H1 (cell line): ENCODE data around the gene CFDP1. TPM values are rescaled to one million over a fixed set of nuclear protein-coding genes. Genes with fewer than 3 reads are reported as not detected.
A peak's percentile ranks its signal among the peaks of the same experiment; 100 is the strongest.

Experiments
- CTCF ChIA-PET: fragments of 300-600 bp; sonication (Branson Sonifier 250); formaldehyde crosslinking; loops from one replicate; lab custom pipeline; 2021; ENCODE audit not compliant: partially characterized antibody; lab: Charles Lee
- POLR2A ChIA-PET: fragments of 300-600 bp; sonication (Branson Sonifier 250); formaldehyde crosslinking; loops from one replicate; lab custom pipeline; 2021; ENCODE audit warnings: inconsistent platforms; ENCODE audit not compliant: partially characterized antibody; lab: Charles Lee
- DNase-seq, 2 experiments: peaks; one replicate each; pipeline versions ENCODE4 v3.0.0 to v3.0.0-alpha.2; 2010 to 2022; ENCODE audit warnings: low spot score in 2 of 2, low read depth in 1 of 2, mixed read lengths in 1 of 2
- FAIRE-seq: peaks from 2 replicates; lab custom pipeline; 2011; peaks lifted over from hg19 to GRCh38; lab: Jason Lieb, UNC
- H2AFZ ChIP-seq: 2 replicates; pipeline ENCODE4 v1.8.1; 2012; ENCODE audit warnings: low read length, inconsistent platforms
- H2AK5ac ChIP-seq: 2 replicates; pipeline ENCODE4 v1.6.1; 2013; ENCODE audit warnings: low read depth, low read length
- H2BK120ac ChIP-seq: replicated peaks from 2 replicates; pipeline ENCODE3; 2013; ENCODE audit warnings: low read depth, low read length, inconsistent platforms
- H2BK12ac ChIP-seq: 2 replicates; pipeline ENCODE4 v1.6.1; 2013; ENCODE audit warnings: low read depth, low read length
- H2BK15ac ChIP-seq: 2 replicates; pipeline ENCODE4 v1.6.1; 2013; ENCODE audit warnings: low read length
- H2BK20ac ChIP-seq: 2 replicates; pipeline ENCODE4 v1.6.1; 2013; ENCODE audit warnings: low read length
- H2BK5ac ChIP-seq: 2 replicates; pipeline ENCODE4 v1.6.1; 2013; ENCODE audit warnings: low read depth, low read length
- H3K14ac ChIP-seq: 2 replicates; pipeline ENCODE4 v1.6.1; 2013; ENCODE audit warnings: inconsistent platforms; ENCODE audit not compliant: insufficient read length
- H3K18ac ChIP-seq: 2 replicates; pipeline ENCODE4 v1.6.1; 2013; ENCODE audit warnings: low read length; ENCODE audit errors: extremely low read depth
- H3K23ac ChIP-seq: 2 replicates; pipeline ENCODE4 v1.6.1; 2013; ENCODE audit warnings: inconsistent platforms; ENCODE audit not compliant: insufficient read length
- H3K23me2 ChIP-seq: 2 replicates; pipeline ENCODE4 v1.6.1; 2013; ENCODE audit warnings: low read depth, low read length
- H3K27ac ChIP-seq: 2 replicates; pipeline ENCODE4 v1.6.1; 2011; ENCODE audit warnings: low read depth, low read length, inconsistent platforms
- H3K27me3 ChIP-seq, 4 experiments: replicated peaks in 1 of 4; 1 replicate in 1 of 4; 2 replicates in 3 of 4; pipeline versions ENCODE4 v1.6.1 to v1.8.1; 2011 to 2013; ENCODE audit warnings: low read length in 3 of 4, mild to moderate bottlenecking in 3 of 4, inconsistent platforms in 2 of 4, mixed read lengths in 2 of 4, moderate library complexity in 1 of 4; ENCODE audit not compliant: control insufficient read depth in 3 of 4, insufficient read depth in 3 of 4; ENCODE audit errors: extremely low read depth in 1 of 4
- H3K36me3 ChIP-seq, 4 experiments: 2 replicates each; pipeline versions ENCODE4 v1.6.1 to v1.8.1; 2011 to 2013; ENCODE audit warnings: mild to moderate bottlenecking in 4 of 4, low read length in 3 of 4, moderate library complexity in 2 of 4, control low read depth in 1 of 4, inconsistent platforms in 1 of 4; ENCODE audit not compliant: insufficient read depth in 4 of 4, control insufficient read depth in 2 of 4
- H3K4ac ChIP-seq: replicated peaks from 2 replicates; pipeline ENCODE3; 2013; ENCODE audit warnings: low read length, low read depth, mixed read lengths, inconsistent platforms; ENCODE audit not compliant: insufficient read length
- H3K4me1 ChIP-seq, 4 experiments: replicated peaks in 1 of 4; 1 replicate in 1 of 4; 2 replicates in 3 of 4; pipeline versions ENCODE4 v1.6.1 to v1.8.1; 2011 to 2013; ENCODE audit warnings: low read length in 3 of 4, inconsistent platforms in 2 of 4, mixed read lengths in 1 of 4; ENCODE audit not compliant: insufficient read depth in 4 of 4, control insufficient read depth in 3 of 4
- H3K4me2 ChIP-seq, 2 experiments: 2 replicates each; pipeline versions ENCODE4 v1.6.1 to v1.8.1; 2011 to 2013; ENCODE audit warnings: low read depth in 2 of 2, low read length in 2 of 2, control low read depth in 1 of 2, inconsistent platforms in 1 of 2, mild to moderate bottlenecking in 1 of 2; ENCODE audit not compliant: insufficient read depth in 1 of 2
- H3K4me3 ChIP-seq, 4 experiments: fragments of 200-600, 300-600 bp in 1 of 4; sonication (generic), shearing (Covaris generic), sonication (Bioruptor Twin) in 1 of 4; 2 replicates each; pipeline versions ENCODE4 v1.5.1 to v1.8.1; 2011 to 2016; ENCODE audit warnings: low read length in 4 of 4, low read depth in 3 of 4, control low read depth in 2 of 4, inconsistent platforms in 2 of 4, mild to moderate bottlenecking in 2 of 4, mixed read lengths in 1 of 4, moderate library complexity in 1 of 4; ENCODE audit not compliant: insufficient read depth in 2 of 4; ENCODE audit errors: extremely low read depth in 1 of 4
- H3K56ac ChIP-seq: replicated peaks from 2 replicates; pipeline ENCODE3; 2013; ENCODE audit warnings: low read depth, mild to moderate bottlenecking, mixed read lengths, low read length, inconsistent platforms; ENCODE audit not compliant: insufficient read length
- H3K79me1 ChIP-seq: 2 replicates; pipeline ENCODE4 v1.6.1; 2013; ENCODE audit warnings: low read depth, low read length, control low read depth
- H3K79me2 ChIP-seq, 2 experiments: 2 replicates each; pipeline versions ENCODE4 v1.6.1 to v1.8.1; 2012 to 2013; ENCODE audit warnings: low read length in 2 of 2, mild to moderate bottlenecking in 2 of 2, inconsistent platforms in 1 of 2; ENCODE audit not compliant: insufficient read depth in 2 of 2, control insufficient read depth in 1 of 2
- H3K9ac ChIP-seq, 4 experiments: replicated peaks in 1 of 4; 1 replicate in 1 of 4; 2 replicates in 3 of 4; pipeline versions ENCODE4 v1.6.1 to v1.8.1; 2011 to 2013; ENCODE audit warnings: low read depth in 3 of 4, low read length in 3 of 4, control low read depth in 2 of 4, mild to moderate bottlenecking in 2 of 4, moderate library complexity in 2 of 4, inconsistent platforms in 1 of 4; ENCODE audit errors: extremely low read depth in 1 of 4
- H3K9me3 ChIP-seq, 2 experiments: 2 replicates each; pipeline versions ENCODE4 v1.6.1 to v1.8.1; 2012 to 2013; ENCODE audit warnings: mild to moderate bottlenecking in 2 of 2, moderate library complexity in 2 of 2, control low read depth in 1 of 2, inconsistent platforms in 1 of 2, low read depth in 1 of 2, low read length in 1 of 2, mixed read lengths in 1 of 2; ENCODE audit not compliant: insufficient read depth in 2 of 2
- H4K20me1 ChIP-seq, 2 experiments: replicated peaks in 1 of 2; 2 replicates each; pipeline versions ENCODE3 to v1.8.1; 2011 to 2013; ENCODE audit warnings: inconsistent platforms in 2 of 2, low read length in 2 of 2, mild to moderate bottlenecking in 1 of 2; ENCODE audit not compliant: insufficient read depth in 2 of 2, control insufficient read depth in 1 of 2
- H4K5ac ChIP-seq: 2 replicates; pipeline ENCODE4 v1.6.1; 2013; ENCODE audit warnings: low read length, low read depth, mixed read lengths, inconsistent platforms; ENCODE audit not compliant: insufficient read length
- H4K8ac ChIP-seq: 2 replicates; pipeline ENCODE4 v1.8.0; 2013; ENCODE audit warnings: mild to moderate bottlenecking, moderate library complexity, low read length, inconsistent platforms; ENCODE audit not compliant: insufficient read depth; ENCODE audit errors: extremely low read depth
- H4K91ac ChIP-seq: replicated peaks from 2 replicates; pipeline ENCODE3; 2013; ENCODE audit warnings: low read length, mixed read lengths, inconsistent platforms; ENCODE audit not compliant: insufficient read length
- KDM4A ChIP-seq: IDR thresholded peaks from one replicate; pipeline ENCODE4 v1.7.1; 2012; ENCODE audit warnings: low read depth, mild to moderate bottlenecking, moderate library complexity, low read length, inconsistent platforms; ENCODE audit not compliant: severe bottlenecking
- SAP30 ChIP-seq: fragments of 300-600 bp; sonication (generic); IDR thresholded peaks from 2 replicates; pipeline ENCODE4 v1.7.1; 2012; ENCODE audit warnings: low read length, moderate library complexity, mild to moderate bottlenecking, inconsistent platforms; ENCODE audit not compliant: insufficient read depth, insufficient replicate concordance
- WGBS, 2 experiments: shearing (Covaris generic) in 1 of 2; methylation state at CpG; one replicate each; pipeline versions ENCODE4 v1.1.6 to v1.1.7; 2013 to 2015; ENCODE audit warnings: low lambda C conversion rate in 2 of 2, mixed read lengths in 2 of 2, inconsistent platforms in 1 of 2, low coverage in 1 of 2, missing lambda C conversion rate in 1 of 2; ENCODE audit not compliant: insufficient replicate concordance in 2 of 2, insufficient coverage in 1 of 2, insufficient read length in 1 of 2; ENCODE audit errors: extremely low coverage in 1 of 2, missing lambda C conversion rate in 1 of 2; 5-methylcytosine and 5-hydroxymethylcytosine counted together
- polyA plus RNA-seq, 7 experiments: library from polyadenylated mRNA; depleted of rRNA in 3 of 7; stranded (reverse) in 5 of 7; unstranded in 2 of 7; fragments of >200 nt in 5 of 7; fragments of 200-250 nt in 2 of 7; gene quantifications; 1 replicate in 5 of 7; 2 replicates in 1 of 7; 4 replicates in 1 of 7; pipeline versions ENCODE4 v1.2.1 to v1.2.3, GENCODE V29; 2011 to 2013; ENCODE audit warnings: missing spikeins in 2 of 7, mixed read lengths in 2 of 7
- total RNA-seq: library from RNA; stranded (reverse); fragmentation: NEBNext Ultra II Directional; extraction: Animal tissue kit (Norgen Biotek cat#: 25700); gene quantifications from 2 replicates; pipeline ENCODE4 v1.2.1, GENCODE V29; 2021

Gene CFDP1
- total and polyA plus RNA-seq, 2 of the 8 experiments (the other 6 are each of a cell fraction or from before 2014, with no cell fraction given), result 25.5 to 77.3 TPM

- no peak overlapping the region for H2AK5ac ChIP-seq
- peak overlapping the region; percentile 49; the same call in 1 of the 2 replicates for H3K27ac ChIP-seq
- H3K4me2 ChIP-seq, result peak overlapping the region; percentile 76 to 96
- CTCF ChIA-PET, result interaction anchor here (1.0 to 15.7 kb wide), 7 partner anchors 15 to 134 kb away, joined by 3 to 236 read pairs (median 4); no protein-coding TSS in a partner anchor
- no peak for DNase-seq
- H3K9ac ChIP-seq, result peak overlapping the region; percentile 59 to 91 (median 73); a peak in 6 of 7 replicates
- no peak overlapping the region for H2BK20ac ChIP-seq
- H3K4me1 ChIP-seq, result peaks cover 13 to 73% (median 62%) of the 10 kb centered on the region in 4 experiments
- H2BK15ac ChIP-seq, result no peak overlapping the region
- no peak overlapping the region for H2AFZ ChIP-seq
- no peaks in the 10 kb centered on the region for H3K9me3 ChIP-seq
- POLR2A ChIA-PET, result interaction anchor here (0.9 to 16.2 kb wide), 8 partner anchors 14 to 317 kb away, joined by 3 to 375 read pairs (median 4); no protein-coding TSS in a partner anchor
- no peak for TF ChIP-seq SAP30
- TF ChIP-seq KDM4A, result peak; percentile 58
- no peaks in the 10 kb centered on the region; a peak in 1 of 7 replicates for H3K27me3 ChIP-seq
- peaks cover 43% of the 10 kb centered on the region for H3K79me1 ChIP-seq
- no peak overlapping the region for H3K14ac ChIP-seq
- WGBS, 2 experiments, result 2% methylated on average over 34 of the region's 59 CpGs; no CpG with 5 or more reads in 1 of the 2 experiments
- peaks cover 38 to 41% of the 10 kb centered on the region in 2 experiments for H4K20me1 ChIP-seq
- H3K4ac ChIP-seq, result peak overlapping the region; percentile 75
- no peak overlapping the region for H3K23ac ChIP-seq
- H3K56ac ChIP-seq, result peak overlapping the region; percentile 33
- no peak for FAIRE-seq
- no peak overlapping the region for H4K5ac ChIP-seq
- peak overlapping the region; percentile 71 for H3K18ac ChIP-seq
- H3K36me3 ChIP-seq, result no peaks in the 10 kb centered on the region
- H3K79me2 ChIP-seq, result peaks cover 27 to 81% of the 10 kb centered on the region in 2 experiments
- no peak overlapping the region for H2BK5ac ChIP-seq
- no peak overlapping the region for H4K91ac ChIP-seq
- peak overlapping the region; percentile 64 to 87 (median 68) for H3K4me3 ChIP-seq
- H2BK120ac ChIP-seq, result no peak overlapping the region
- peaks cover 14% of the 10 kb centered on the region; the same call in 1 of the 2 replicates for H3K23me2 ChIP-seq
- no peak overlapping the region for H2BK12ac ChIP-seq
- peak overlapping the region; percentile 7 for H4K8ac ChIP-seq
These were observed 182.5 kb downstream of the CFDP1 start for GRCh38 chr16:75250809-75251279.
